IPS DF 4.7 (cell line): ENCODE data around the gene GLIS2.

Experiments used
- DNase-seq: peaks from one replicate; pipeline ENCODE4 v3.0.0-alpha.2; 2013; ENCODE audit warnings: low spot score; ENCODE audit errors: extremely low read depth

GLIS2 gene

GRCh38 chr16:4297480-4297879 is 18.4 kb upstream of the GLIS2 start:
- no peak for DNase-seq

DNA sequence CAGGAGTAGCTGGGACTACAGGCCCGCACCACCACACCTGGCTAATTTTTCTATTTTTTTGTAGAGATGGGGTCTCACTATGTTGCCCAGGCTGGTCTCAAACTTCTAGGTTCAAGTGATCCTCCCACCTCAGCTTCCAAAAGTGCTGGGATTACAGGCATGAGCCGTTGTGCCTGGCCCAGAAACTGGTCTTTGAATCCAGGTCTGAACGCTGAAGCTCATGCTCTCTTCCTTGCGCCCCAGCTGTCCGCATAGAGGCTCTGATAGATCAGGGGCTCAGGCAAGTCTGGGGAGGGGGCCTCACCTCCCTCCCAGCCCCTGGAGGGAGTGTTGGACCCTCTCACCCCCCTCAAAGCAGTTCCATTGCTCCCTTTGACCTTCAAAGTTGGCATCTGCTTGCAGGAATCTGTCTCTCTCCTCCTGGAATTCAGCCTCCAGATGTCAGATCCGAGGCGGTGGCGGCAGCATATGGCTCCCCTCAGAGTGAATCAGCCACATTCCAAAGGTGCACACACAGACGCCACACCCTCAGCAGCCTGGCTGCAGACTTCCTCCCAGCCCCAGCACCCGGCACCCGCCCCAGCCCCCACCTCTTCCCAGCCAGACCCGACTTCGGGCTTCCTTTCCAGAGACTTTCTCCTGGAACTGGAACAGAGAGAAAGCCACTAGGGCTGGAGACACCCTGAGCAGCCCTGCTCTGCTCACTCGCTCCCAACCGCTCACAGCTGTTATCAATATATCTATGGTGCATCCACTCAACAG is 16.9 kb upstream of the GLIS2 start:
- no peak for DNase-seq

DNA sequence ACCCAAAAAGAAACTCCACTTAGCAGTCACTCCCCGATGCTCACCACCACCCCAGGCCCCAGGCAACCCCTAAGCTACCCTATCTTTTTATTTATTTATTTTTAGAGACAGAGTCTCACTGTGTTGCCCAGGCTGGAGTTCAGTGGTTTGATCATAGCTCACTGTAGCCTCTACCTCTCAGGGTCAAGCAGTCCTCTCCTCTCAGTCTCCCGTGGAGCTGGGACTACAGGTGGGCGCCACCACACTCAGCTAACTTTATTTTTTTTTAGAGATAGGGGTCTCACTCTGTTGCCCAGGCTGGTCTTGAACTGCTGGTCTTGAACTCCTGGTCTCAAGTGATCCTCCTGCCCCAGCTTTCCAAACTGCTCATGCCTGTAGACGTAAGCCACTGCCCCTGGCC is 14.7 kb upstream of the GLIS2 start:
- no peak for DNase-seq

GRCh38 chr16:4301968-4302367 is 13.9 kb upstream of the GLIS2 start:
- DNase-seq, result no peak

- no peak for DNase-seq
Observed at GRCh38 chr16:4303973-4304372, 11.9 kb upstream of the GLIS2 start.

DNA sequence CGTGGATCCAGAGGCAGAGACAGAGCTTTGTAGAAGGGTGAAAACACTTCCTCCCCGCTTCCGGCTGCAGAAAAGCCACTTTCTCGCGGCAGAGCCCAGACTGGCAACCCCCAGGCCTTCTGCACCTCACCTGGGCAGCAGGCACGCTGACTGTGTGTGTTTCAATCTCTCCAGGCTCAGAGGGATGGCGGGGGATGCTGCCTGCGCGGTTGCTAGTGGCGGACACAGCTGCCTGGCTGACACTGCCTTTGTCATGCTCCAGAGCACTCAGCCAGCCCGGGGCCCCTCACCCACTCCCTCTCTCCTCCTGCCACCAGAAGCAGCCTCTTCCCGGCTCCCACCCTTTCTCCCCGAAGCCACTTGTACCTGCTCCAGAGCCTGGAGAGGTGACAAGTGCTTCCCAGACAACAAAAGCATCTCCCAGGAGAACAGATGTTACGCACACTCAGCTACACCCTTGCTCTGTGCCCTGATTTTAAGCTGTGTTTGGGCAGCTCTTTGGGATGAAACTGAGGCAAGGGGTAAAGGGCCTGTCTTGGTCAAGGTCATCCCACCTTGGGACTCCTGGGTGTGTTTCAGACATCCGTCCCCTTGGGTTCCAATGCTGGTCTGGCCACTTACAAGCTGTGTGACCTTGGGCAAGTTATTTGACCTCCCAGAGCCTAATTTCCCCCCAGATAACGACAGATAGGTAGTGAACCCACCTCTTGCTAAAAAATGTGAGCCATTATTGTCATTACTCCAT is 9.2 kb upstream of the GLIS2 start:
- DNase-seq, result no peak

DNA sequence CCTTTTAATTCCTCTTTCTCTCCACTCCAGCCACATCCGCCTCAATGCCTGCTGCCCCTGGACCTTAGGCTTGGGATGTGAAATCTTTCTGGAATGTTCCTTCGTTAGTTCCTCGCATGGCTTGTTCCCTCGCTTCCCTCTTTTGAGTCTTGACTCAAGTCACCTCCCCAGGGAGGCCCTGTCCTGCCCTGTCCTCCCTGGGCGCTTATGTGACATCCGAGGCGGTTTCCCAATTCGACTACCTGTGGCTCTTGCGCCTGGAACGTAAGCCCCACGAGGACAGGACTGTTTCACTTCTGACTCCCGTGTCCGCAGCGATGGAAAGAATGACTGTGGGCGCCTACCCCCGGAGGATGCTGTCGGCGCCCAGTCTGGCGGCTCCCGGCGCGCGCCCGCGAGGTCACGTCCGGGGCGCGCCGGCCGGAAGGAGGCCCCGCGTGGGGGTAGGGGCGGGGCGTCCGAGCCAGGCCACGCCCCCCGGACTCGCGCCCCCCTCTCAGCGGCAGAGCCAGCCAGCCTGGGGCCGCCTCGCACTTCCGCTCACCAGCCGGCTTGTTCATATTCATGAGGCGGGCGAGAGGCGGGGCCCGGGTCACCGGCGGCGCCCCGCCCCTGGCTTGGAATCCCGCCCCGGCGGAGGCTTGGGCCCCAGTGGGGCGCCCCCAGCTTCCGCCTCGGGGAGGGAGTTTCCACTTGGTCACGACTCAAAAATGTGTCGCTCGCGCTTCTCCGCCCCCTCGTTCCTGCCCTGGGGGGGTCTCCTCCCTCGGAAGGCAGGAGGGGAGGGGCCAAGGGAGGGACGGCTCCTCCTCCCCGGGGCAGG is 8.4 kb upstream of the GLIS2 start:
- DNase-seq, result no peak

DNA sequence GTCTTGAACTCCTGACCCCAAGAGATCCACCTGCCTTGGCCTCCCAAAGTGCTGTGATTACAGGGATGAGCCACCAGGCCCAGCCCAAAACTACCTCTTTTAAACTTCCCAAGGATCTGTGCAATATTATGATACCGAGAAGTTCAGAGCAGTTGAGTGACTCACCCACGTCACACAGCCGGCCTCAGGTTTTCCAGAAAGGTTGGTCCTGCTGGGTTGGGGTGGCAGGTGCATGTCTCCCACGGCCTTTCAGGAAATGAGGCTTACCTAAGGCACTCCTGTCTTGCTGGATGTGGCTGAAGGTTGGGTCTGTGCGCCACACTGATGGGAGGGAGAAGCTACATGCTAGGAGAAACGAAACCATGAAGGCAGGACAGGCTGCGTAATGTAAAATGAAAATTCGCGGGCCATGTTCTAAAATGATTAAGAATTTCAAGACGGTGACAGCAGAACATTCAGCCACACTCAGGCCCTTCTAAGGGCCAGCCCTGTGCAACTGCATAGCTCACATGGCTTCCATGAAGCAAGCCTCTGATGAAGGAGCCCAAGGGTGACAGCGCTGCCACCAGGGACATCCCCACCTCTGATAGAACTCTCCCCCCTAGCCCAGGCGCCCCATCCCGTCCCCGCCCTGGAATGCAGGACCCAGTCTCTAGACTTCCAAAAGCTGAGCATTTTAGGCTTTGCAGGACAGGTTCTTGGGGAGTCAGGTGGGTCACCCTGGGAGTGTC is 6.6 kb upstream of the GLIS2 start:
- no peak for DNase-seq

GRCh38 chr16:4309833-4310266 is 6.0 kb upstream of the GLIS2 start:
- DNase-seq, result no peak

- no peak for DNase-seq
Observed at GRCh38 chr16:4313563-4314531, 2.0 kb upstream of the GLIS2 start.

DNA sequence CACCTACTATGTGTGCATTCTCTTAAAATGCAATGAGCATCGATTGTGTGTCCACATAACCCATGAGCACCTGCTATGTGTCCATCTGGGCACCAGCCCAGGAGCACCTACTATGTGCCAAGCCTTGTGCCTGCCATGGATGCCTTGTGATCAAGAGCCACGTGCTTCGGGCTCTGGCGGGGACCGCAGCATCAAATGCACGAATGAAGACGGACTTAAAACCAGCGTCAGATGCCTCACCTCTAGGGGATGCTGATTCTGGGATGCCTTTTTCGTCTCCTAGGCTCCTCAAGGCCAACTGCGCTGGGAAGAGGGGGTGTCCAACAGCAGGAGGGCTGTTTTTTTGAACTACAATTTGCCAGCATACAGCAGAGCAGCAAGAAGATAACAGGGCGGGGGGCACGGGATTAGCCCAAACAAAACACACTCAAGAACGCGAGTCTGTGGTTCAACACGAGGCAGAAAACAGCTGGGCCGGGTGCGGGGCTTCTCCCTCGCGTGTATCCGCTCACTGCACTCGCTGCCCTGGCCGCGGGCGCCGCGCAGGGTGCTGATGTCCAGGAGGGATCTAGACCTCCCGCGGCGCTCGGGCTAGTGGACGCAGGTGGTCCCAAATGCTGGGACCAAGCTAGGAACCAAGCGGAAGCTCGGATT is 1.2 kb upstream of the GLIS2 start:
- DNase-seq, result no peak

GRCh38 chr16:4316108-4316863 is 419 bp downstream of the GLIS2 start:
- no peak for DNase-seq

DNA sequence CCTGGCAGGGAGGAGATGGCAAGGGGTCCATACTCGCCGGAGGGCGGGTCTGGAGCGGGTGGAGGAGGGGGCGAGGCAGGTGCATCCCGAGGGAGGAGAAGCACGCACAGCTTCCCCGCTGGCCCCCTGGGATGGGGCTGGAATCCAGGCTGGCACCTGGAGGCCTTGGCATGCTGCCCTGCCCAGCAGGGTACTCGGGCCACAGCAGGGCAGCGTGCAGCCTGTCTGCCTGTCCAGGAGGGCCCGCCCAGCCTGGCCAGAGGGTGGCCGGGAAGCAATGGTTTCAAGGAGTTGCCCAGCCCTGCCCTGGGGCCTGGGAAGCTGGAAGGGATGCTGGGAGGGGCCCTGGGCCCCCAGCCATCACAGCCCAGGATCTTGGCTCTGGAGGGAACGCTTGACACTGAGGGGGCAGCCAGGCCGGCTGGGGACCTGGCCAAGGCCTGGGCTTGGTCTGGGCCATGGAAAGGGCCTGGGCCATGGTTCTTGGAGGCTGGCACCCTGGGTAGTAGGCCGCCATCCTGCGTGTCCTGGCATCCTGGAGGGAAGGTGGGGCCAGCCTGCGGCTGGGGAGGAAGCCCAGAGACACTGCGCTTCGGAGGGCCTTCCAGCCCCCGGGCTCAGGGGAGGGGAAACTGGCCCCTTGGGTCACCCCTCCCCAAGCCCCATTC is 1.1 kb downstream of the GLIS2 start:
- no peak for DNase-seq

DNA sequence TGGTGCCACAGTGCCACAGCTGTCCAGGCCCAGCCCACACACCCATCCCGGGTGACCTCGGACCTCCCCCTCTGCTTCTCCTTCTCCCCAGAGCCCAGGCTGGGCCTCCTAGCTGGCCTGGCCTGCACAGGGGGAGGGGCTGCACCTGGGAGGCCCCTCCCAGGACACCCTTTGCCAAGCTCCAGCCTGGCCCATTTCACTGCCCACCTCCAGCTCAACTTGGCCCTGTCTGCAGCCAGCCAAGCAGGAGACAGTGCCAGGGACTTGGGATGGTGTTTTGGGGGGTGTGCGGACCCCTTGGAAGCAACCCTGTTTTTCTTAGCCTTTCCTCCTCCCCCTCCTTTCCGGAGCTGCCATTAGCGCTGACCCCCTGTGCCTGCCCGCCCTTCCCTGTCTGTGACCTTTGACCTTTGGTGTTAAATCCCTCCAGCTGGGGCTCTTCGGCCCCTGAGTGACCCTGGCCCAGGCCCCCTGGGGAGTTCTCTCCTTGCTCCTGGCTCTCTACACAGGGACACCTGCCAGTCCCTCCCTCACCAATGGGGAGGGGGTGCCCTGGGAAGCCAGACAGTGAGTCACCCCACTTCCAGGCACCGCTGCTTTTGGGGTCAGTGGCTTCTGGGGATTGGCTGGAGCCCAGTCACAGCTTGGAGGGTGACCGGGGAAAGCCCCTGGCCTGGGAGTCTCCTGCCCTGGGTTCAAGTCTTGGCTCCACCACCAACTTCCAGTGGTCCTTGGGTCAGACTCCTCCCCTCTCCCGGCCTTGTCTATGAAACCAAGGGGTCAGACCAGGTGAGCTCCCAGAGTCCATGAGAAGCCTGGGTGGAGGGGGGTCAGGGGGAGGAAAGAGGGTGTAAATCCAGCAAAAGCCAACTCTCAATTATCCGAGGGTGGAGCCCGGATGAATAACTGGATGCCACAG is 1.9 kb downstream of the GLIS2 start:
- no peak for DNase-seq

DNA sequence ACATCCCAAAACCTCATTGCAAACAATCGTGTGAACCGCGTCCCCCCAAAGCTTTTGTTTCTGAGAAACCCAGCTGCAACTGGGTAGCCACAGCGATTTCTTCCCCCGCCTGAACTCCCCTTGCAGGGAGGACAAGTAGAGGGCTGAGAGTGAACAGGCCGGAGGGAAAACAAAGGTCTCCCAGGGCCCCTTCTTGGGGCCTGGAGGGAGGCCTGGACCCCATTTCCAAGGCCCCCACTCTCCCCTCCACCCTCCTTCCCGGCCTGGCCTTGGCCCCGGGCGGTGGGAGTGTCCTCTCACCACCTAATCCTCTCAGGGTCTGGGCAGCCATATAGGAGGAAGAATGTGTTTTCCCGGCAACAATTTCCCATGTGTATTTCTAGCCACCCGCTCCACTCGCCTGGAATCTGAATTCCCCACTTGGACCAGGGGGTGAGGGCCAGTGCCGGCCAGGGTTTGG is 2.6 kb downstream of the GLIS2 start:
- no peak for DNase-seq

- DNase-seq, result no peak
Observed at GRCh38 chr16:4318967-4319366, 3.1 kb downstream of the GLIS2 start.
